ENCODE results near the gene FXYD6. TPM values are rescaled to one million over a fixed set of nuclear protein-coding genes. Genes with fewer than 3 reads are reported as not detected.

The FXYD6 gene
- total and polyA plus RNA-seq, 11 donors = 24.6 to 54.0 (median 39.5) TPM

GRCh38 chr11:117877120-117877784 is 794 bp upstream of the FXYD6 start:
- peak in 3 of 5 donors; percentile 51 to 67 (median 57) for DNase-seq
- Histone ChIP-seq H3K36me3 (no peaks in the 10 kb centered on the region), H3K4me1 (peaks cover 0 to 55% (median 38%) of the 10 kb centered on the region in 12 donors), H3K27ac (peak overlapping the region; percentile 49 to 96 (median 90)), H3K27me3 (peaks cover 0 to 23% (median 0%) of the 10 kb centered on the region in 9 donors), H3K9me3 (no peaks in the 10 kb centered on the region), H3K4me3 (peak overlapping the region; percentile 36 to 96 (median 77))
- WGBS, 4 donors = 16 to 27% (median 21%) methylated on average over 11 to 12 of the region's 12 CpGs
- intact Hi-C loops (cut with DNase I) = loop anchor here in 2 of 10 donors (2.0 to 5.0 kb wide), 2 partner anchors 16 to 35 kb away; no protein-coding TSS in a partner anchor
- TF ChIP-seq CTCF (IDR thresholded peaks at IDR 0.05) (no peak), POLR2A (IDR thresholded peaks at IDR 0.05) (no peak)
- peak in 3 of 4 donors; percentile 12 to 56 (median 53) for ATAC-seq

- H3K27me3 ChIP-seq = peaks cover 0 to 23% (median 0%) of the 10 kb centered on the region in 9 donors
- peak overlapping the region; percentile 36 to 96 (median 77) for H3K4me3 ChIP-seq
- TF ChIP-seq CTCF (IDR thresholded peaks at IDR 0.05) (no peak), POLR2A (IDR thresholded peaks at IDR 0.05) (no peak)
- 0 to 1% (median 0%) methylated on average over 9 of the region's 9 CpGs for WGBS, 4 donors
- no peak for ATAC-seq
- H3K4me1 ChIP-seq = peaks cover 0 to 65% (median 46%) of the 10 kb centered on the region in 12 donors
- H3K27ac ChIP-seq = peak overlapping the region; percentile 49 to 96 (median 90)
- no peaks in the 10 kb centered on the region for H3K36me3 ChIP-seq
- intact Hi-C loops (cut with DNase I) = loop anchor here in 2 of 10 donors (2.0 to 5.0 kb wide), 2 partner anchors 15 to 34 kb away; no protein-coding TSS in a partner anchor
- H3K9me3 ChIP-seq = no peaks in the 10 kb centered on the region
- DNase-seq = no peak
Measured at GRCh38 chr11:117876059-117876340, 458 bp downstream of the FXYD6 start.

GRCh38 chr11:117875382-117876058 is 938 bp downstream of the FXYD6 start:
- peak overlapping the region; percentile 49 to 96 (median 90) for H3K27ac ChIP-seq
- peaks cover 0 to 70% (median 49%) of the 10 kb centered on the region in 12 donors for H3K4me1 ChIP-seq
- WGBS, 4 donors = 3 to 7% (median 5%) methylated on average over 20 of the region's 20 CpGs
- intact Hi-C loops (cut with DNase I) = loop anchor here in 2 of 10 donors (2.0 to 5.0 kb wide), 2 partner anchors 15 to 33 kb away; no protein-coding TSS in a partner anchor
- no peaks in the 10 kb centered on the region for H3K9me3 ChIP-seq
- peak overlapping the region; percentile 36 to 96 (median 77) for H3K4me3 ChIP-seq
- peaks cover 0 to 23% (median 0%) of the 10 kb centered on the region in 9 donors for H3K27me3 ChIP-seq
- H3K36me3 ChIP-seq = no peaks in the 10 kb centered on the region
- DNase-seq = peak in 1 of 5 donors; percentile 54
- peak in 3 of 4 donors; percentile 1 to 13 (median 7) for ATAC-seq
- TF ChIP-seq POLR2A (IDR thresholded peaks at IDR 0.05) = no peak
- no peak for TF ChIP-seq CTCF (IDR thresholded peaks at IDR 0.05)

- no peaks in the 10 kb centered on the region for H3K36me3 ChIP-seq
- no peak for TF ChIP-seq CTCF (IDR thresholded peaks at IDR 0.05)
- no peak for TF ChIP-seq POLR2A (IDR thresholded peaks at IDR 0.05)
- DNase-seq (no peak), ATAC-seq (peak in 3 of 4 donors; percentile 5 to 32 (median 8))
- H3K27ac ChIP-seq = peak overlapping the region; percentile 49 to 96 (median 90)
- H3K4me1 ChIP-seq = peaks cover 3 to 76% (median 54%) of the 10 kb centered on the region in 12 donors
- 61 to 76% (median 68%) methylated on average over 4 of the region's 4 CpGs for WGBS, 4 donors
- intact Hi-C loops (cut with DNase I) = loop anchor here in 1 of 10 donors (5.0 kb wide), 1 partner anchor 33 kb away; no protein-coding TSS in a partner anchor
- no peaks in the 10 kb centered on the region for H3K9me3 ChIP-seq
- peaks cover 0 to 23% (median 0%) of the 10 kb centered on the region in 9 donors for H3K27me3 ChIP-seq
- peak overlapping the region; percentile 32 to 96 (median 77) for H3K4me3 ChIP-seq
Measured at GRCh38 chr11:117874910-117875381, 1.5 kb downstream of the FXYD6 start.
